Measurements from ENCODE around the gene SPACA7.

Gene SPACA7

DNA sequence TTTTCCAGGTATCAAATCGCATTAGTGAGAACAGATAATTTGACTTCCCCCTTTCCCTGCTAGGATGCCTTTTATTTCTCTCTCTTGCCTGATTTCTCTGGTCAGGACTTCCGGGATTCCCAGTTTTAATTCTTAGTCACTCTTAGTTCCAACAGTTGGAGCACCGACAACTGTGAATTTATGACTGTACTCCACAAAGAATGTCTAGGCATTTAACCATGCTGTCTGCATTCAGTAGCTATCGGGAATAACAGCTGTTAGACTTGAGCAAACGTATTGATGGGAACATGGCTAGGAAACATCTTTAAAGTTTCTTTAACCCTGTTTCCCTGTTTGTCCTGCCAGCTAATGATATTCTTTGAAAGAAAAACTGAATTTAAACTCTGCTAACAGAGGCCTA is 14.1 kb upstream of the SPACA7 start:
- no peak overlapping the region for H3K4me2 ChIP-seq (ENCODE audit: low read depth, low read length, poor library complexity, severe bottlenecking)
- H3K9me2 ChIP-seq (replicated peaks; ENCODE audit: insufficient read depth, low read length), result no peaks in the 10 kb centered on the region
- H3K36me3 ChIP-seq (ENCODE audit: low read length), result no peaks in the 10 kb centered on the region
- no peak overlapping the region for H3K4me3 ChIP-seq (ENCODE audit: insufficient read depth, low read length, poor library complexity, severe bottlenecking)
- H3K9ac ChIP-seq (ENCODE audit: low read length), result no peak overlapping the region
- no peaks in the 10 kb centered on the region for H3F3A ChIP-seq (ENCODE audit: insufficient read depth)
- H4K20me1 ChIP-seq (ENCODE audit: low read depth, low read length), result no peaks in the 10 kb centered on the region
- H2AFZ ChIP-seq (ENCODE audit: low read depth, low read length, severe bottlenecking), result no peak overlapping the region
- no peaks in the 10 kb centered on the region for H3K79me2 ChIP-seq (ENCODE audit: insufficient read depth, low read length)
- no peak for TF ChIP-seq CTCF (IDR thresholded peaks at IDR 0.05; ENCODE audit: insufficient read depth, low read length, poor library complexity, severe bottlenecking)
- no peak for TF ChIP-seq EZH2phosphoT487 (conservative IDR thresholded peaks at IDR 0.05; ENCODE audit: low read length)
- no peaks in the 10 kb centered on the region for H3K9me3 ChIP-seq (ENCODE audit: insufficient read depth, low read length)
- no peaks in the 10 kb centered on the region for H3K27me3 ChIP-seq (ENCODE audit: low read length)
- H3K27ac ChIP-seq (ENCODE audit: low read depth, low read length), result no peak overlapping the region

DNA sequence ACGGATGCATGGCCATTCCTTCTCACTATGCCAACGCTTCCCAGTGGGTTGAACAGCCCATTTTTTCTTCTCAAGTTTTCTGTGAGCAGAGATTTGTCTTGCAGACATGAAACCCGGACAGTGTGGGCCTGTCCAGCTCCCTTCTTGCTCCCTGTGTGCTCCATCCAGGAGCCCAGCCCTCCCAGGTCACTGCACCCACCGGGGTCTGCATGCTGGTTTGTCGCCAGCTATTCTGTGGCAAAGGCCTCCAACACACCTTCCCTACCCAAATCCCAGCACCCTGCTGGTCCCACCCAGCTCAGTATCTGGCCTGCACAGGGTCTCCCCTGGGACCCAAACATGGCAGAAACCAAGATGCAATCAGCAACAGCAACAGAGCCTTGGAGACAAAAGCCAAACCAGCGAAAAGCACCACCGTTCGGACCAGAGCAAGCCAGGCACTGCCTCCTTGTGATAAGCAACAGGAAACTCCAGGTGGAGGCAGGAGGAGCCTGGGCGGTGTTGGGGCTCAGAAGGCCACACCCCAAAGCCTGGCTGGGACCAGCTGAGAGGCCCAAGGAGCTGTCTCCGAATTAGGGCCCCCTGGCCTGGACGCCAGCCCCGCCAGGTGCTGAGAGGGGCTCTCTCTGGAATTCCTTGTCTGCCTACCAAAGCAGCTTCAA is 12.2 kb upstream of the SPACA7 start:
- Histone ChIP-seq H3K27ac (ENCODE audit: low read depth, low read length) (no peak overlapping the region), H4K20me1 (ENCODE audit: low read depth, low read length) (no peaks in the 10 kb centered on the region), H3K4me2 (ENCODE audit: low read depth, low read length, poor library complexity, severe bottlenecking) (no peak overlapping the region), H2AFZ (ENCODE audit: low read depth, low read length, severe bottlenecking) (no peak overlapping the region), H3K27me3 (ENCODE audit: low read length) (no peaks in the 10 kb centered on the region), H3K9ac (ENCODE audit: low read length) (no peak overlapping the region), H3K9me2 (replicated peaks; ENCODE audit: insufficient read depth, low read length) (no peaks in the 10 kb centered on the region), H3K4me3 (ENCODE audit: insufficient read depth, low read length, poor library complexity, severe bottlenecking) (no peak overlapping the region), H3K79me2 (ENCODE audit: insufficient read depth, low read length) (no peaks in the 10 kb centered on the region), H3F3A (ENCODE audit: insufficient read depth) (no peaks in the 10 kb centered on the region), H3K9me3 (ENCODE audit: insufficient read depth, low read length) (no peaks in the 10 kb centered on the region), H3K36me3 (ENCODE audit: low read length) (no peaks in the 10 kb centered on the region)
- TF ChIP-seq CTCF (IDR thresholded peaks at IDR 0.05; ENCODE audit: insufficient read depth, low read length, poor library complexity, severe bottlenecking) (no peak), EZH2phosphoT487 (conservative IDR thresholded peaks at IDR 0.05; ENCODE audit: low read length) (no peak)

DNA sequence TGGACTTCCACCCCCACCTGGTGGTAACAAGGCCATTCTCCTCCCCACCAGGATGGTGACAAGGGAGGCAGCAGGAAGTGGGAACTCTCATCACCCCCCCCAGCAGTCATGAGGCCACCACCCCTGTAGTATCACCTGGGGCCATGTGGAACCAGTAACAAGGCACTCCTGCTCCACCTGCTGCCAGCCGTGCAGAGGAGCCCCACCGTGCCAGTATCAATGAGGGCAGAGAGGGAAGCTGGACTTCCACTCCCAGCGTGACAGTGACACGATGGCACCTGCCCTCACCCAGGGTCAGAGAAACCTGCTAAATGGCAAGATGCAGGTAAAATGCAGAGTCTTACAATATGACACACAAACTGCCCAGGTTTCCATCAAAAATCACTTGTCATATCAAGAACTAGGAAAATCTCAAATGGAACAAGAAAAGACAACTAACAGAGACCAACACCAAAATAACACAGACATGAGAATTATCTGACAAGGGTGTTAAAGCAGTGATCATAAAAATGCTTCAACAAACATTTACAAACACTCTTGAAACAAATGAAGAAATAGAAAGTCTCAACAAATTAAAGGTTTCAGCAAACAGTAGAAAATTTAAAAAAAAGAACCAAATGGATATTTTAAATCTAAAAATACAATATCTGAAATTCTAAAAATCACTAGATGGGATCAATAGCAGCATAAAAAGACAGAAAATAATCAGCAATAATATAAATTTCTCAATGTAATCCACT is 9.1 kb upstream of the SPACA7 start:
- Histone ChIP-seq H3K36me3 (ENCODE audit: low read length) (no peaks in the 10 kb centered on the region), H4K20me1 (ENCODE audit: low read depth, low read length) (no peaks in the 10 kb centered on the region), H3K9ac (ENCODE audit: low read length) (no peak overlapping the region), H3K27ac (ENCODE audit: low read depth, low read length) (no peak overlapping the region), H2AFZ (ENCODE audit: low read depth, low read length, severe bottlenecking) (no peak overlapping the region), H3K9me3 (ENCODE audit: insufficient read depth, low read length) (no peaks in the 10 kb centered on the region), H3K9me2 (replicated peaks; ENCODE audit: insufficient read depth, low read length) (no peaks in the 10 kb centered on the region), H3K79me2 (ENCODE audit: insufficient read depth, low read length) (no peaks in the 10 kb centered on the region), H3F3A (ENCODE audit: insufficient read depth) (no peaks in the 10 kb centered on the region), H3K4me2 (ENCODE audit: low read depth, low read length, poor library complexity, severe bottlenecking) (no peak overlapping the region), H3K4me3 (ENCODE audit: insufficient read depth, low read length, poor library complexity, severe bottlenecking) (no peak overlapping the region), H3K27me3 (ENCODE audit: low read length) (no peaks in the 10 kb centered on the region)
- TF ChIP-seq CTCF (IDR thresholded peaks at IDR 0.05; ENCODE audit: insufficient read depth, low read length, poor library complexity, severe bottlenecking) (no peak), EZH2phosphoT487 (conservative IDR thresholded peaks at IDR 0.05; ENCODE audit: low read length) (no peak)

All from SU-DHL-6 (cell line).